ELR (cell line): ENCODE data around the gene TLL2.

Experiments used
- DNase-seq: peaks from one replicate; pipeline ENCODE4 v3.0.0-alpha.2; 2015; ENCODE audit warnings: low read depth

The TLL2 gene

GRCh38 chr10:96463562-96463961 lies 50.2 kb downstream of the TLL2 start:
- DNase-seq = no peak

DNA sequence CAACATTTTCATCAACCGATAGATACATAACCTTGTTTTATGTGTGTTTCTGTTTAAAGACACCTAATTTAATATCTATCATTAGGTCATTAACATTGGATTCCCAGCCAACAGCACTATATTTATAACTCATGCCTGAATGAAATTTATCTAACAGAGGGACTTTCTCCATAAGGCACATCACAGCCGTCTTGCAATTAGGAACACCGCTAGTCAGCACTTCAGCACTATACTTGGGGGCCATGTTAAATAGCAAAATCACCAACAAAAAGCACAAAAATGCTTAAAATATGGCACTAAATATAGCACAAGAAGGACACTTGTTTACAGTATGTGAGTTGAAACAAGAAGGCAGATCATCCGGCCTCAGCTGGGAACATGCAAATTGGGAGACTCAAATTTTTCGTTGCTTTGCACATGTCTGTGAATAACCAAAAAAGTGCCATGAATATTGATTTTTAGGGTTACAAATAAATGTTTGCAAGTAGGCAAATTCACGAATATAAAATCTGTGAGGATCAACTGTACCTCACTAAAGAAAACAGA lies 51.0 kb downstream of the TLL2 start:
- DNase-seq = no peak

DNA sequence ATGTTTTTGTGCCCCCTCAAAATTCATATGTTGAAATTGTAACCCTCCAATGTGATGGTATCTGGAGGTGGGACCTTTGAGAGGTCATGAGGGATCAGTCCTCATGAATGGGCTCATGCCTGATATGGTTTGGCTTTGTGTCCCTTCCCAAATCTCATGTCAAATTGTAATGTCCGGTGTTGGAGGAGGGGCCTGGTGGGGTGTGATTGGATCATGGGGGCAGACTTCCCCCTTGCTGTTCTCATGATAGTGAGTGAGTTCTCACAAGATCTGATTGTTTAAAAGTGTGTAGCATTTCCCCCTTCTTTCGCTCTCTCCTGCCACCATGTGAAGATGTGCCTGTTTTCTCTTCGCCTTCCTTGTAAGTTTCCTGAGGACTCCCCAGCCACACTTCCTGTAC lies 53.4 kb downstream of the TLL2 start:
- no peak for DNase-seq

GRCh38 chr10:96457341-96457740 lies 56.4 kb downstream of the TLL2 start:
- DNase-seq = no peak

DNA sequence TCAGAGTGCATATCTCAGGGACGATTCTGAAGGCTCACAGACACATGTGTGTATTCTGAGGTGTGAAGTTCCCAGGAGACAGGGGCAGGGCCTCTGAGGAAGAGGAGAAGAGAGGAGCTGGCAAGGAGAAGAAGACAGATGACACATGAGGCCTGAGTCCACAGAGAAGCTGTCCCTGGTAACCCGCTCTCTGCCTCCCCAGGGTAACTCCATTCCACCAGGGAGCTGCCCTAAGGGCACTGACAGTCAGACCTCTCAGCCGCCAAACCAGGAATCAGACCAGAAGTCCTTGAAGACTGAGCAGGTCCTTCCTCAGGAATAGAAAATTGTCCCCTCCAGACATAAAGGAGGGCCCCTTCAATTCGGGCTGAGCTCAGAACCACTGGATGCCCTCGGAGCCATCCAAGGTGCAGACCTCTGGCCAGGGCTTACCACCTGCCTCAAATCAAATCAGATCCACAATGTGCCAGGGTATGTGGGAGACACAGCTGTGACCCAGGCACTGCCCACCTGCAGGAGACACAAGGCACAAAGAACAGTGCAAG lies 57.4 kb downstream of the TLL2 start:
- DNase-seq = no peak

DNA sequence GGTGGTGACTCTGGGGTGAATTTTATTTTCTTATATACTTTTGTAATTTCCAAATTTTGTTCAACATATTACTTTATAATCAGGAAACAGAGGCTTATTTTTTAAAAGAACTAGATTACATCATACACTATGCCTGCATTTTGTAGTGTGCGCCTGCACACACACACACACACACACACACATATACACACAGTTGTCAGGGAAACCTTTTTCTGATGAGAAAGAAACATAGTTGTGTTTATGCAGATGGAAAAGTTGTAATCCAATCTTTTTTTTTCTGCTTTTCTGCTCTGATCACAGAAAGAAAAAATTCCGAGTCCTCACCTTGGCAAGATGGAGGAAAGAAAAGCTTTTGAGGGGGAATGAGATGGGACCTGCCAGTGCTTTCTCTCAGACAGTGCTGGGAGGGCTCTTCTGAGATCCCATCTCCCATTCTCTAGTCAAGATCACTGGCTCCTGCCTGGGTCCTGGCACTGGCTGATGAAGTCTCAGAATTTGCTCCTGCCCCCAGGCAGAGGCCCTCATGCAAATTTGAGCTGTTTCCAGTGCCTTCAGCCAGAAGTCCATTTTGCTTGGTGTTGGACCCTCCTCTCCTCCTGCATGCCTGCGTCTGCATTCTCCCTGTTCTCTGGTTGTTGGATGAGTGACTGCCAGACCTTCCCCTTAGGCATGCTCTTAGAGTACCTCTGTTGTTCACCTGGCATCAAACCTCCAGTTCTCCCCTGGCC lies 59.7 kb downstream of the TLL2 start:
- no peak for DNase-seq

DNA sequence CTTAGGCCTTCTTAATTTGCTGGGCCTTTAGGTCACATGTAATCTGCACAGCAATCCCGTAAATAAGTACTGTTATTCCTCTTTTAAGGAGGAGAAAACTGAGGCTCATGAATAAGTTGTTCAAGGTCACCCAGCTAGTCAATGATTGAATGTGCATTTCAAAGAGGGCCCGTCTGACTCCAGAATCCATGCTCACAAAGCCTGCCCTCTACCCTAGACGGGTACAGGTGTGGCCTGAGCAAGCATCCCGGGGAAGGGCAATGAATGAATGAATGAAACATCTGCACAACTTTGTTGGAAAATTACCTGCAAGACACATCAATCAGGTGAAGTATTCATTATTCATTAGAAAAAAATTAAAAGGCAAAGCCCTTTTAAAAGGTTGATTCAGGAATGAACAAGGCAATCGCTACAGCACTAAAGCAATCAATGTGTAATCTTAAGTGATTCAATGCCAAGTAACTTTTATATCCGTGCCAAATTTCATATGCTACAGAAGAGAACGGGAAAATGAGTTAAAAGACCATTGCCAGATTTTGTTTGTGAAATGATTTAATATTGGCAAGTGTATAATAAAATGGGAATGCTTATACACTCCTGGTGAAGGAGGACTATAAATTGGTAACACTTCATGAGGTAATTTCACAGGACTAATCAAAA lies 61.1 kb downstream of the TLL2 start:
- no peak for DNase-seq

DNA sequence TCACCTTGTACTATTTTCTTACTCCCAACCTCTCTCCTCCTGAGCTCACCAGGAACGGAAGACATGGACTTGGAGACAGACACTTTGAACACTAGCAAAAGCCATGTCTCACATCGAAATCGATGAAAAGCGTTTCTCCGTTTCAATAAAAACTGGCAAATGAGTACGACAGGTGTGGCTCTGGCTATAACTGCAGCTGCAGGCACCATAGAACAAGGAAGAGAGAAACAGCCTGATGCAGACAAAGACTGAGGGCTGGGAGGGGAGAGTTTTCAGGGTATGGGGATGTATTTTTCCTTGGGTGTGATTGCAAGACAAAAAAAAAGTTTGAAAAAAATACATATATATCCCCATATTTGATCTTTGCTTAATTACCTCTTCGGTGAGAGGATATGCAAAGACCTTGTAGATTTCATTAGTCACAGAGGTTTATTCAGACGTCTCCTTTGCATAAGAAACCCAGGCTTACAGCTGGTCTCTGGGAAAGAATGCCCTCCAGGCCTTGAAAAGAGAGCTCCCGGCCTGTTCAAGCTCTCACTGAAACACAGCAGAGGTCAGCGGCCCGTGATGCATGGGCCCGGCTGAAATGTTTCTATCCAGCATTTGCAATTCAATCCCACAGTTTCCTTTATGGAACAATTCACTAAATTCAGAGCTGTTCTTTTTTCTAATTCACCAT lies 63.1 kb downstream of the TLL2 start:
- DNase-seq = no peak

- DNase-seq = no peak
These were observed 65.2 kb downstream of the TLL2 start for GRCh38 chr10:96448558-96448957.

GRCh38 chr10:96448021-96448457 lies 65.7 kb downstream of the TLL2 start:
- no peak for DNase-seq

GRCh38 chr10:96446966-96447596 lies 66.6 kb downstream of the TLL2 start:
- no peak for DNase-seq

DNA sequence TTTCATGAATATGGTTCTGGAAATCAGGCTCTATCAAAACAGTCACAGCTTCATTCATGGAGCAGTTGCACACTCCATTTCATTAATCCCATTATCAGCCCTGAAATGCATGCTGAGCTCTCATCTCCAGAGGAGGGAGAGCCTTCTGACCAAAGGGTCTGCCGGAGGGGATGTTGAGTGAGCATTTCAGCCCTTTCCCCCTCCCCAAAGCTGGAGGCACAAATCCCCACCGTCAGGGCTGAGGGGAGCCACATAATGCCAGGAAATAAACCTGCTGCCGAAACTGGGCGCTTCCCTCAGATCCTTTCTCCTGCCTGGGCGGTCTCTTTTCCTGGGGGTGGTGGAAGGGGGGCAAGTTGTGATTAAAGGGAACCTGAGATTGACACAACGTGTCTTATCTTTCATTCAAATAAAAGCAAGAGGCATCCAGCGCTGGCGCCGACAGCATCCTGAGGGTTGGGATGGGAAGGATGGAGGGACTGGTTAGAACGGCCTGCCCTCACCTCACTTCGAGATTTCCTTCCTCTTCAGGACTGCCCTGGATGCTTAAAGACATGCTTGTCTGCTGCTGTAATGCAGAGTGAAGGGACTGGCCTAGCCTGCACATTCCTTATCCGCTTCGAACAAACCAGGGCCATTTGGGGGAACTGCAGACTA lies 71.6 kb downstream of the TLL2 start:
- DNase-seq = no peak

- no peak for DNase-seq
These were observed 72.3 kb downstream of the TLL2 start for GRCh38 chr10:96441322-96441885.

GRCh38 chr10:96440361-96441292 lies 73.1 kb downstream of the TLL2 start:
- DNase-seq = no peak

- DNase-seq = no peak
These were observed 74.0 kb downstream of the TLL2 start for GRCh38 chr10:96439725-96440124.

- no peak for DNase-seq
These were observed 77.7 kb downstream of the TLL2 start for GRCh38 chr10:96436035-96436434.

DNA sequence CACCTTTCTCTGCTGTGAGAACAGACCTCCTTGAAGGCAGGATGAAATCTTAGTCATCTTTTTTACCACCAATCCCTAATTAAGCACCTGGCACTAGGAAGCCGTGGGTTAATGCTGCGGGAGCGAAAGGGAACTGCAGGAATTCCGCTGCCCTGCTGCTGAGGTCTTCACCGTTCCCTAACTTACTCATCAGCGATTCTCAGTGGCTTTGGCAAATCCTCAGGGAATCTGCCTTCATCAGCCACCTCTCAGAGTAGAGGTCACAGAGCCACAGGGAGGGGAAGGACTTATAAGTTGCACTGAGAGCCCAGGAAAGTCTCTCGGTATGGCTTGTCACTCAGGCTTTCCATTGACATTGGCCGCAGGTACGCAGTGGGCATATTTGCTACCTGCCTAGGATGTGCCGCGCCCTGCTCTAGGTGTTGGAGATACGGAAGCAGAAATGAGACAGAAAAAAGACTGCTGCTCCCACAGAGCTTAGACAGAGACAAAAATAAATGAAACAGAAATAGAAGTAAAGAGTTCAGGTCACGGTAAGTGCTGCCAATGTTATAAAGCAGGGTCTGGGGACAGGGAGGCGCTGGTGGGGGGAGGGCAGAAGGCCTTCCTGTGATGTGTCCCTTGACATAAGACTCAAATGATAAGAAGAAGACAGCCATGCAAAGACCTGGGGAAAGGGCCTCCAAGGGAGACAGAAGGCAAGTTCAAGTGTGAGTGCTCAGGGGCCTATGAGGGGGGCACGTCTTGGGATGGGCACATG lies 82.3 kb downstream of the TLL2 start:
- no peak for DNase-seq

DNA sequence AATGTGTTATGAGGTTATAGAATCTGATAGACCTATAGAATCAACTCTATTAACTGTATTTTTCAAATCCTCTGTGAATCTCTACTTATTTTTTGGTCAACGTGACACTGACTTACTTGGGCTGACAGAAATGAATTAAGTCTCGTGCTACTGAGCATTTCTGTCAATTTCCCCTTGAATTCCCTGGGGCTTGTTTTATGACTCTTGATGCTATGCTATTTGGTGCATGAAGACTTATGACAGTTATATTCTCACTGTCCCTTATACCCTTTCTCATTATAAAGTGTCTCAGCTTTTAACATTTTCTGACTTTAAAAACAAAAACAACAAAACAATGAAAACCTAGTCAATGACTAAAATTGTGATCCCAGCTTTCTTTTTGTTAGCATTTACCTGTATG lies 86.4 kb downstream of the TLL2 start:
- no peak for DNase-seq

DNA sequence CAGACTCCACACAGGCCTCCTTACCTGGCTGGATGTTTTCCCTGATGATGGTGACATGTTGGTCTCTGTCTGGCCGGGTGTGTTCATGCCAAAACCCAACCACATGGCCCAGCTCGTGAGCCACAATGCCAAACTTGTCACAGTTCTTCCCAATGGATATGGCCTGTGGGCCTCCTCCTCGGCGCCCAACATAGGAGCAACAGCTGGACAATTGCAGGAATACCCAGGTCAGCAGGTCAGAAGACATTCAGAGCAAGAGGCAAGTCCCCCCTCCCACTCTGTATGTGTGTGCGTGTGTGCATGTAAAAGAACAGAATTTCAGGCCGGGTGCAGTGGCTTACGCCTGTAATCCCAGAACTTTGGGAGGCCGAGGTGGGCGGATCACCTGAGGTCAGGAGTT lies 91.2 kb downstream of the TLL2 start:
- DNase-seq = no peak
